Esophagus muscularis mucosa (tissue), 4 donors: Measurements from ENCODE around the gene PDGFC. TPM values are rescaled to one million over a fixed set of nuclear protein-coding genes. Genes with fewer than 3 reads are reported as not detected.
A peak's percentile ranks its signal among the peaks of the same experiment; 100 is the strongest.

Experiments
- DNase-seq: peaks from one replicate; pipeline ENCODE4 v3.0.0-alpha.2; 2017; ENCODE audit errors: extremely low spot score
- H3K27ac ChIP-seq, 4 donors: fragments of 200-600 bp; sonication (generic); replicated peaks in 1 of 4; 1 replicate in 3 of 4; 2 replicates in 1 of 4; pipeline ENCODE4 v1.5.1; 2016 to 2019; ENCODE audit warnings: mild to moderate bottlenecking in 1 of 4
- H3K27me3 ChIP-seq, 4 donors: fragments of 200-600 bp; sonication (generic); one replicate each; pipeline versions ENCODE4 v1.5.1 to v1.6.0; 2016 to 2019
- H3K36me3 ChIP-seq, 4 donors: fragments of 200-600 bp; sonication (generic); one replicate each; pipeline ENCODE4 v1.5.1; 2016 to 2019
- H3K4me1 ChIP-seq, 4 donors: fragments of 200-600 bp; sonication (generic); one replicate each; pipeline ENCODE4 v1.5.1; 2016 to 2019
- H3K4me3 ChIP-seq, 4 donors: fragments of 200-600 bp; sonication (generic); 1 replicate in 2 of 4; 2 replicates in 2 of 4; pipeline ENCODE4 v1.5.1; 2016 to 2019; ENCODE audit warnings: mild to moderate bottlenecking in 4 of 4, moderate library complexity in 1 of 4
- H3K9me3 ChIP-seq, 4 donors: fragments of 200-600 bp; sonication (generic); 1 replicate in 3 of 4; 2 replicates in 1 of 4; pipeline ENCODE4 v1.5.1; 2016 to 2019
- EP300 ChIP-seq: sonication (generic); formaldehyde crosslinking; IDR thresholded peaks from one replicate; pipeline ENCODE4 v1.6.1; 2017; ENCODE audit warnings: antibody characterized with exemption
- POLR2A ChIP-seq: fragments of 450-650 bp; IDR thresholded peaks from one replicate; pipeline ENCODE4 v1.6.1; 2017; ENCODE audit warnings: antibody characterized with exemption, moderate library complexity, mild to moderate bottlenecking, low read depth
- POLR2AphosphoS5 ChIP-seq, 2 donors: sonication (generic); formaldehyde crosslinking; IDR thresholded peaks; one replicate each; pipeline ENCODE4 v1.6.1; 2017; ENCODE audit warnings: antibody characterized with exemption in 2 of 2
- WGBS: methylation state at CpG from one replicate; pipeline ENCODE4 v1.1.5; 2018; 5-methylcytosine and 5-hydroxymethylcytosine counted together
- intact Hi-C: fragments of 100-400 bp; cut with DNase I; formaldehyde crosslinking; loops from one replicate; pipeline ENCODE4 v1.15.1; 2023
- total RNA-seq, 4 donors: library from RNA; depleted of rRNA; stranded (reverse); fragments of >200 nt; gene quantifications; one replicate each; pipeline versions ENCODE4 v1.1.0 to v1.2.1, GENCODE V29; 2016
- TF ChIP-seq, protein P1 (sequence below), 3 experiments: fragments of 200-600 bp in 2 of 3; fragments of 450-650 bp in 1 of 3; sonication (generic) in 2 of 3; IDR thresholded peaks; one replicate each; pipeline ENCODE4 v1.5.1; 2017 to 2019; ENCODE audit warnings: antibody characterized with exemption in 3 of 3, mild to moderate bottlenecking in 2 of 3, moderate library complexity in 1 of 3

The PDGFC gene
- total RNA-seq, 4 donors from 2014 or later = 25.3 to 38.3 (median 30.0) TPM

DNA sequence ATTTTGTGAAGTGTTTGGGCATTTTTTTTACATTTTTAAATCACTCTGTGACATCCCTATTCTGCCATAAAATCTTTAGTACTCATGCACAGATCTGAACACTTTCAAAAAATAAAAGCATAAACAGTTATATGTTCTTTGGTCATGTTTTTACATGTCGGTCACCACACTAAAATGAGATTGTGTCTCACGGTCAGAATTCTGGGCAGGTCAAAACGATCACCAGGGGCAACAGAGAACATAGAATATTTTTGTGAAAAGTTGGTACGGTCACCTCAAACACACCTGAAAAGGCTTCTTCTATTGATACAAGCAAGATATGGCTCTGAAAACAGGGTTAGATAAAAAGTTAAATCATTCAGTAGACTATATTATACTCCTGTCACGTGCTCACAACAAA lies 189.1 kb downstream of the PDGFC start:
- H3K4me1 ChIP-seq = peaks cover 14 to 22% (median 18%) of the 10 kb centered on the region in 4 donors
- no peak overlapping the region for H3K4me3 ChIP-seq
- WGBS = 90% methylated on average over 5 of the region's 5 CpGs
- H3K27ac ChIP-seq = no peak overlapping the region
- TF ChIP-seq, protein P1, sequence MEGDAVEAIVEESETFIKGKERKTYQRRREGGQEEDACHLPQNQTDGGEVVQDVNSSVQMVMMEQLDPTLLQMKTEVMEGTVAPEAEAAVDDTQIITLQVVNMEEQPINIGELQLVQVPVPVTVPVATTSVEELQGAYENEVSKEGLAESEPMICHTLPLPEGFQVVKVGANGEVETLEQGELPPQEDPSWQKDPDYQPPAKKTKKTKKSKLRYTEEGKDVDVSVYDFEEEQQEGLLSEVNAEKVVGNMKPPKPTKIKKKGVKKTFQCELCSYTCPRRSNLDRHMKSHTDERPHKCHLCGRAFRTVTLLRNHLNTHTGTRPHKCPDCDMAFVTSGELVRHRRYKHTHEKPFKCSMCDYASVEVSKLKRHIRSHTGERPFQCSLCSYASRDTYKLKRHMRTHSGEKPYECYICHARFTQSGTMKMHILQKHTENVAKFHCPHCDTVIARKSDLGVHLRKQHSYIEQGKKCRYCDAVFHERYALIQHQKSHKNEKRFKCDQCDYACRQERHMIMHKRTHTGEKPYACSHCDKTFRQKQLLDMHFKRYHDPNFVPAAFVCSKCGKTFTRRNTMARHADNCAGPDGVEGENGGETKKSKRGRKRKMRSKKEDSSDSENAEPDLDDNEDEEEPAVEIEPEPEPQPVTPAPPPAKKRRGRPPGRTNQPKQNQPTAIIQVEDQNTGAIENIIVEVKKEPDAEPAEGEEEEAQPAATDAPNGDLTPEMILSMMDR (IDR thresholded peaks at IDR 0.05) = no peak
- TF ChIP-seq EP300 = no peak
- no peak for TF ChIP-seq POLR2AphosphoS5 (IDR thresholded peaks at IDR 0.05)
- no peak for TF ChIP-seq POLR2A
- H3K9me3 ChIP-seq = no peaks in the 10 kb centered on the region
- no peaks in the 10 kb centered on the region for H3K27me3 ChIP-seq
- DNase-seq = no peak
- intact Hi-C loops = no loop called here
- H3K36me3 ChIP-seq = no peaks in the 10 kb centered on the region

DNA sequence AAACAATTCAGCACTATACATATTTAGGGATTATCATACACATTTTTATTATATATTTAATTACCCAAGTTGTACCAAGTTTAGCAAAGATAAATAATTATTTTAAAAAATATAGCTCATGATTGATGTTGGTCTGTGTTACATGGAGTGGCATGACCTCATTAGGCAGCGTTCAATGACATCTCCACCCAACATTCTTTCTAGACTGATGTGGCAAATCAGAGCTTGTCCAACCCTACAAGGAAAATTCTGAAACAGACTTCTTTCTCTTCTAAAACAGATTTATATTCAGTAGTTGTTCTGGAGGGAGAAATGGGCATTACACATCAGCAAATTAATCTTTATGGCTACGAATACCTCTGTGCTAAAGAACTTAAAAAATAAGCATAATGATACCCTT lies 189.7 kb downstream of the PDGFC start:
- no peak overlapping the region for H3K27ac ChIP-seq
- intact Hi-C loops = no loop called here
- no peaks in the 10 kb centered on the region for H3K9me3 ChIP-seq
- no peak for DNase-seq
- no peaks in the 10 kb centered on the region for H3K36me3 ChIP-seq
- WGBS = 73% methylated on average over 2 of the region's 2 CpGs
- peaks cover 14 to 23% (median 19%) of the 10 kb centered on the region in 4 donors for H3K4me1 ChIP-seq
- TF ChIP-seq, protein P1 (IDR thresholded peaks at IDR 0.05) = no peak
- TF ChIP-seq EP300 (no peak), POLR2AphosphoS5 (IDR thresholded peaks at IDR 0.05) (no peak), POLR2A (no peak)
- no peaks in the 10 kb centered on the region for H3K27me3 ChIP-seq
- no peak overlapping the region for H3K4me3 ChIP-seq

DNA sequence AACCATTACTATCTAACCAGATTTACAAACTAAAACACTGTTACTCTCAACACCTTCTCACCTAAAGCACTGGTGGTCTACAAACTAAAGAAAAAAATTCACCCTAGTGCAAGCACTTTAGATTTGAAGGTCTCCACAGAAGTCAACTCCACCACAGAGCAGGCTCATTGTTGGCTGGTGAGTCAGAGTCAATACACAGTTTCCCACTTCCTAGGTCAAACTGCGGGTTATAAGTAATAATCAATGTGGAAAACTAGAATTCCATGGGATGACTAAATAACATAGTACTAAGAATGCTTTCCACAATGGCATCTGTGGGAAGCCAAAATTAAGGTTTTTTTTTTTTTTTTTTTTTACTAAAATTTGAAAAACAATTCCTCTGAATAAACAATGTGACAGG lies 191.8 kb downstream of the PDGFC start:
- H3K4me3 ChIP-seq = no peak overlapping the region
- H3K36me3 ChIP-seq = no peaks in the 10 kb centered on the region
- intact Hi-C loops = no loop called here
- H3K27ac ChIP-seq = peak overlapping the region in 1 of 4 donors; percentile 34
- WGBS = 91% methylated on average over 1 of the region's 1 CpG
- no peak for TF ChIP-seq EP300
- TF ChIP-seq POLR2A = no peak
- TF ChIP-seq, protein P1 (IDR thresholded peaks at IDR 0.05) = no peak
- no peak for TF ChIP-seq POLR2AphosphoS5 (IDR thresholded peaks at IDR 0.05)
- no peak for DNase-seq
- H3K27me3 ChIP-seq = no peaks in the 10 kb centered on the region
- peaks cover 14 to 38% (median 24%) of the 10 kb centered on the region in 4 donors for H3K4me1 ChIP-seq
- no peaks in the 10 kb centered on the region for H3K9me3 ChIP-seq

DNA sequence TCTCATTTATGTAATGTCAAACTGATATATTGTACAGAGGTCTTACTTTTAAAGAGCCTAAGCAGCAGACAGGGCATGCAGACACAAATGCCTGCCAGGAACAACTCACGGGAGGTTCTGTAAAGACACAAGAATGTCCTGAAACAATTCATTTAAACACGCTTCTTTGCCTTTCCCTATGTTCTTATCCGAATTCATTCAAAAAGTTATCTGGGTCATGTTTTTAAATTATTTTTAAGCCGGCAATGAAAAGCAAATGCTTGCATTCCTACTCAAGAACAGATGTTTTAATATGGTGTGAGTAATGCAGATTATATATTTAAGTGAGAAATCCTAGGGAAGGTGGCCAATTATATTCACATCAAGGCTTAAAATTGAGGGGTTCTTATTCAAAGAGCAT lies 192.6 kb downstream of the PDGFC start:
- Histone ChIP-seq H3K4me3 (no peak overlapping the region), H3K27me3 (no peaks in the 10 kb centered on the region), H3K4me1 (peaks cover 15 to 46% (median 29%) of the 10 kb centered on the region in 4 donors), H3K9me3 (no peaks in the 10 kb centered on the region), H3K27ac (peak overlapping the region in 3 of 4 donors; percentile 5 to 36 (median 34)), H3K36me3 (no peaks in the 10 kb centered on the region)
- WGBS = 47% methylated on average over 4 of the region's 4 CpGs
- intact Hi-C loops = no loop called here
- DNase-seq = no peak
- TF ChIP-seq POLR2A = no peak

DNA sequence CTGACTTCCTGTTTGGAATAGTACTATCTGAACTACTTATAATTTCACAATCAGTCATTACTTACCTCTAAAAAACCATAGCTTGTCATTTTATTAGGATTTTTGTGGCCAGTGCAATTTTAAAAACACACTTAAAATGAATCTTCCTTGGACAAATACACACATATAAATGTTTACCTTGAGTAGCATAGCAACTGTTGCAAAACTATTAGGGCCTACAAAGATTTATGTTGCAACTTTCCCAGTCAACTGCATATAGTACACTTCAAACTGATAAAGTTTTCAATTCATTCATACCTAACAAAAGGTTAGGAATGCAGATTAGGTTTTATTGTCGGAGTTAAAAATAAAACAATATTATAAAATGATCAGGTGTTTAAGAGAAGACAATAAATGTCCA lies 193.0 kb downstream of the PDGFC start:
- no peaks in the 10 kb centered on the region for H3K27me3 ChIP-seq
- WGBS = 63% methylated on average over 1 of the region's 1 CpG
- no peak for DNase-seq
- no peak overlapping the region for H3K4me3 ChIP-seq
- peak overlapping the region in 3 of 4 donors; percentile 5 to 36 (median 34) for H3K27ac ChIP-seq
- intact Hi-C loops = no loop called here
- no peaks in the 10 kb centered on the region for H3K36me3 ChIP-seq
- peaks cover 15 to 50% (median 33%) of the 10 kb centered on the region in 4 donors for H3K4me1 ChIP-seq
- TF ChIP-seq POLR2A (no peak), EP300 (no peak), POLR2AphosphoS5 (IDR thresholded peaks at IDR 0.05) (no peak)
- TF ChIP-seq, protein P1 (IDR thresholded peaks at IDR 0.05) = no peak
- no peaks in the 10 kb centered on the region for H3K9me3 ChIP-seq
